ENCODE measurements around the gene SLC2A10. TPM values are rescaled to one million over a fixed set of nuclear protein-coding genes. Genes with fewer than 3 reads are reported as not detected.

Gene SLC2A10
- total RNA-seq, 4 donors from 2014 or later: 3.9 to 14.9 (median 10.0) TPM

GRCh38 chr20:46700481-46700880 is 9.0 kb upstream of the SLC2A10 start:
- H3K4me3 ChIP-seq (ENCODE audit: low read depth, poor library complexity, severe bottlenecking): no peak overlapping the region
- 72 to 77% methylated on average over 6 of the region's 6 CpGs for WGBS, 2 donors
- DNase-seq (ENCODE audit: low spot score in 2 of 2): peak in 1 of 2 donors; percentile 28
- TF ChIP-seq CTCF (IDR thresholded peaks at IDR 0.05) (no peak), POLR2A (IDR thresholded peaks at IDR 0.05) (no peak)
- intact Hi-C loops (cut with DNase I; ENCODE audit: low total_unique reads): no loop called here

- intact Hi-C loops (cut with DNase I; ENCODE audit: low total_unique reads): no loop called here
- H3K4me3 ChIP-seq (ENCODE audit: low read depth, poor library complexity, severe bottlenecking): no peak overlapping the region
- peak in 1 of 2 donors; percentile 13 for DNase-seq (ENCODE audit: low spot score in 2 of 2)
- 52 to 59% methylated on average over 2 of the region's 2 CpGs for WGBS, 2 donors
- TF ChIP-seq CTCF (IDR thresholded peaks at IDR 0.05) (no peak), POLR2A (IDR thresholded peaks at IDR 0.05) (no peak)
Observed at GRCh38 chr20:46701057-46701456, 8.4 kb upstream of the SLC2A10 start.

GRCh38 chr20:46701556-46701955 is 7.9 kb upstream of the SLC2A10 start:
- no peak overlapping the region for H3K4me3 ChIP-seq (ENCODE audit: low read depth, poor library complexity, severe bottlenecking)
- WGBS, 2 donors: 56 to 62% methylated on average over 4 of the region's 4 CpGs
- intact Hi-C loops (cut with DNase I; ENCODE audit: low total_unique reads): no loop called here
- DNase-seq (ENCODE audit: low spot score in 2 of 2): peak in 1 of 2 donors; percentile 17
- TF ChIP-seq POLR2A (IDR thresholded peaks at IDR 0.05) (no peak), CTCF (IDR thresholded peaks at IDR 0.05) (no peak)

- TF ChIP-seq POLR2A (IDR thresholded peaks at IDR 0.05): no peak
- TF ChIP-seq CTCF (IDR thresholded peaks at IDR 0.05): no peak
- DNase-seq (ENCODE audit: low spot score in 2 of 2): peak in 1 of 2 donors; percentile 75
- no peak overlapping the region for H3K4me3 ChIP-seq (ENCODE audit: low read depth, poor library complexity, severe bottlenecking)
- WGBS, 2 donors: 84 to 89% methylated on average over 5 of the region's 5 CpGs
- intact Hi-C loops (cut with DNase I; ENCODE audit: low total_unique reads): no loop called here
Observed at GRCh38 chr20:46701986-46702385, 7.5 kb upstream of the SLC2A10 start.

GRCh38 chr20:46702447-46703203 is 6.8 kb upstream of the SLC2A10 start:
- TF ChIP-seq POLR2A (IDR thresholded peaks at IDR 0.05) (no peak), CTCF (IDR thresholded peaks at IDR 0.05) (no peak)
- intact Hi-C loops (cut with DNase I; ENCODE audit: low total_unique reads): no loop called here
- H3K4me3 ChIP-seq (ENCODE audit: low read depth, poor library complexity, severe bottlenecking): no peak overlapping the region
- 93 to 95% methylated on average over 8 of the region's 8 CpGs for whole genome bisulfite sequencing, 2 donors
- DNase-seq (ENCODE audit: low spot score in 2 of 2): peak in 1 of 2 donors; percentile 23

- no peak overlapping the region for H3K4me3 ChIP-seq (ENCODE audit: low read depth, poor library complexity, severe bottlenecking)
- 75 to 77% methylated on average over 3 of the region's 3 CpGs for WGBS, 2 donors
- TF ChIP-seq CTCF (IDR thresholded peaks at IDR 0.05): no peak
- TF ChIP-seq POLR2A (IDR thresholded peaks at IDR 0.05): no peak
- peak in 1 of 2 donors; percentile 36 for DNase-seq (ENCODE audit: low spot score in 2 of 2)
- intact Hi-C loops (cut with DNase I; ENCODE audit: low total_unique reads): no loop called here
Observed at GRCh38 chr20:46703435-46703834, 6.0 kb upstream of the SLC2A10 start.

All from lower leg skin (tissue), 4 donors.